HepG2 (cell line): ENCODE data around the gene IFNA6. TPM values are rescaled to one million over a fixed set of nuclear protein-coding genes. Genes with fewer than 3 reads are reported as not detected.

Experiments
- ARNT ChIP-seq: fragments of 450-650 bp; IDR thresholded peaks from 2 replicates; pipeline ENCODE4 v1.6.1; 2017
- DNMT3B ChIP-seq: conservative IDR thresholded peaks from 2 replicates; pipeline ENCODE4 v1.6.1; 2016; ENCODE audit warnings: missing biosample characterization, control low read depth
- DRAP1 ChIP-seq: IDR thresholded peaks from 2 replicates; pipeline ENCODE4 v1.6.1; 2016; ENCODE audit warnings: missing genetic modification reagents, missing compliant biosample characterization
- HNRNPUL1 ChIP-seq: fragments of 200-400 bp; formaldehyde crosslinking; IDR thresholded peaks from 2 replicates; pipeline ENCODE4 v1.6.1; 2017; ENCODE audit warnings: low read depth, mild to moderate bottlenecking, low read length, moderate library complexity
- HOXA3 ChIP-seq: sonication (generic); formaldehyde crosslinking; IDR thresholded peaks from 2 replicates; pipeline ENCODE4 v1.5.0; 2020; ENCODE audit warnings: missing genetic modification reagents
- KDM1A ChIP-seq: IDR thresholded peaks from 2 replicates; pipeline ENCODE4 v1.6.1; 2016; ENCODE audit warnings: missing compliant biosample characterization
- KDM4B ChIP-seq: sonication (generic); formaldehyde crosslinking; IDR thresholded peaks from 2 replicates; pipeline ENCODE4 v1.4.0; 2020; ENCODE audit warnings: missing genetic modification reagents
- PAWR ChIP-seq: sonication (generic); formaldehyde crosslinking; IDR thresholded peaks from 2 replicates; pipeline ENCODE4 v1.4.0; 2020; ENCODE audit warnings: missing genetic modification reagents, mild to moderate bottlenecking, borderline replicate concordance
- PBX3 ChIP-seq: sonication (generic); formaldehyde crosslinking; IDR thresholded peaks from 2 replicates; pipeline ENCODE4 v1.8.1; 2023; ENCODE audit warnings: missing genetic modification reagents, inconsistent platforms, borderline replicate concordance
- PTBP1 ChIP-seq: fragments of 200-400 bp; formaldehyde crosslinking; IDR thresholded peaks from 2 replicates; pipeline ENCODE4 v1.6.1; 2018; ENCODE audit warnings: low read length, low read depth; ENCODE audit not compliant: poor library complexity, severe bottlenecking
- SNAI1 ChIP-seq: sonication (generic); formaldehyde crosslinking; IDR thresholded peaks from 2 replicates; pipeline ENCODE4 v1.5.0; 2020; ENCODE audit warnings: mild to moderate bottlenecking, missing genetic modification reagents, borderline replicate concordance
- SP4 ChIP-seq: sonication (generic); formaldehyde crosslinking; IDR thresholded peaks from 2 replicates; pipeline ENCODE4 v1.8.1; 2023; ENCODE audit warnings: mild to moderate bottlenecking, missing genetic modification reagents
- TAF15 ChIP-seq: fragments of 200-400 bp; formaldehyde crosslinking; IDR thresholded peaks from one replicate; pipeline ENCODE4 v1.6.1; 2018; ENCODE audit warnings: mild to moderate bottlenecking, low read depth, low read length; ENCODE audit not compliant: poor library complexity, severe bottlenecking
- YEATS2 ChIP-seq: sonication (generic); formaldehyde crosslinking; IDR thresholded peaks from 2 replicates; pipeline ENCODE4 v1.4.0; 2020; ENCODE audit warnings: missing genetic modification reagents, borderline replicate concordance
- ZBTB14 ChIP-seq: sonication (generic); formaldehyde crosslinking; IDR thresholded peaks from 2 replicates; pipeline ENCODE4 v1.4.0; 2020; ENCODE audit warnings: missing genetic modification reagents
- ZBTB3 ChIP-seq: sonication (generic); formaldehyde crosslinking; IDR thresholded peaks from 2 replicates; pipeline ENCODE4 v1.4.0; 2020; ENCODE audit warnings: low read depth, mild to moderate bottlenecking, moderate library complexity, missing genetic modification reagents, borderline replicate concordance
- ZNF276 ChIP-seq: sonication (generic); formaldehyde crosslinking; IDR thresholded peaks from 2 replicates; pipeline ENCODE4 v1.4.0; 2020; ENCODE audit warnings: mild to moderate bottlenecking, low read depth, missing genetic modification reagents
- ZNF383 ChIP-seq: sonication (generic); formaldehyde crosslinking; IDR thresholded peaks from 2 replicates; pipeline ENCODE4 v1.4.0; 2020; ENCODE audit warnings: missing genetic modification reagents, mild to moderate bottlenecking, borderline replicate concordance
- ZNF639 ChIP-seq: conservative IDR thresholded peaks from 2 replicates; pipeline ENCODE4 v1.6.1; 2018; ENCODE audit warnings: missing genetic modification reagents
- ZNF672 ChIP-seq: sonication (generic); formaldehyde crosslinking; IDR thresholded peaks from 2 replicates; pipeline ENCODE4 v1.8.1; 2022; ENCODE audit warnings: missing genetic modification reagents
- ZNF777 ChIP-seq: sonication (generic); formaldehyde crosslinking; IDR thresholded peaks from 2 replicates; pipeline ENCODE4 v1.4.0; 2020; ENCODE audit warnings: missing genetic modification reagents
- ZNF790 ChIP-seq: sonication (generic); formaldehyde crosslinking; IDR thresholded peaks from 2 replicates; pipeline ENCODE4 v1.8.0; 2022; ENCODE audit warnings: missing genetic modification reagents, mild to moderate bottlenecking, borderline replicate concordance
- polyA plus RNA-seq, 8 experiments: library from polyadenylated mRNA; depleted of rRNA in 3 of 8; stranded (reverse) in 7 of 8; unstranded in 1 of 8; fragments of >200 nt; fragmentation: Illumina TruSeq in 4 of 8; extraction: Trizol in 4 of 8; gene quantifications; 2 replicates each; pipeline versions ENCODE4 v1.2.1 to v1.2.3, GENCODE V29; 2011 to 2016; ENCODE audit warnings: low read depth in 4 of 8, missing spikeins in 1 of 8, mixed read lengths in 1 of 8; ENCODE audit not compliant: insufficient read depth in 1 of 8
- total RNA-seq, 5 experiments: library from RNA; depleted of rRNA; stranded (reverse); fragments of >200 nt; fragmentation: Illumina TruSeq; extraction: Trizol; gene quantifications; 2 replicates each; pipeline ENCODE4 v1.2.3, GENCODE V29; 2016; ENCODE audit warnings: low read depth in 1 of 5

Gene IFNA6
- total and polyA plus RNA-seq, 2 of the 13 experiments (the other 11 are each of a cell fraction or from before 2014, with no cell fraction given): not detected

- TF ChIP-seq ZNF790 (CRISPR knock-in tag) (peak; percentile 79; the same call in 1 of the 2 replicates), DNMT3B (CRISPR knock-in tag) (no peak), ZNF639 (CRISPR knock-in tag) (no peak), ZNF672 (CRISPR knock-in tag) (no peak), HNRNPUL1 (no peak), SP4 (no peak), ZNF777 (CRISPR knock-in tag) (no peak), ZBTB14 (CRISPR knock-in tag) (no peak), SNAI1 (CRISPR knock-in tag) (0 out of 2 replicates have a peak, but pooled peaks have one; percentile 40), PAWR (CRISPR knock-in tag) (no peak), ZBTB3 (CRISPR knock-in tag) (0 out of 2 replicates have a peak, but pooled peaks have one; percentile 21), PTBP1 (no peak), KDM4B (CRISPR knock-in tag) (peak; percentile 34; the same call in 1 of the 2 replicates), PBX3 (CRISPR knock-in tag) (no peak), YEATS2 (peak; percentile 94), HOXA3 (CRISPR knock-in tag) (peak; percentile 56), TAF15 (no peak), KDM1A (no peak), ARNT (no peak), DRAP1 (no peak), ZNF276 (CRISPR knock-in tag) (no peak), ZNF383 (CRISPR knock-in tag) (no peak)
Measured at GRCh38 chr9:21334701-21335632, 15.7 kb downstream of the IFNA6 start, which contains the start of gene KLHL9 (continued).
